UCSD-AML1 (cell line): Measurements from ENCODE around the gene IGSF21.

Source experiments
- DNase-seq: peaks from one replicate; lab custom pipeline; 2025; ENCODE audit not compliant: unreplicated experiment; lab: John Stamatoyannopoulos, UW

IGSF21 gene

DNA sequence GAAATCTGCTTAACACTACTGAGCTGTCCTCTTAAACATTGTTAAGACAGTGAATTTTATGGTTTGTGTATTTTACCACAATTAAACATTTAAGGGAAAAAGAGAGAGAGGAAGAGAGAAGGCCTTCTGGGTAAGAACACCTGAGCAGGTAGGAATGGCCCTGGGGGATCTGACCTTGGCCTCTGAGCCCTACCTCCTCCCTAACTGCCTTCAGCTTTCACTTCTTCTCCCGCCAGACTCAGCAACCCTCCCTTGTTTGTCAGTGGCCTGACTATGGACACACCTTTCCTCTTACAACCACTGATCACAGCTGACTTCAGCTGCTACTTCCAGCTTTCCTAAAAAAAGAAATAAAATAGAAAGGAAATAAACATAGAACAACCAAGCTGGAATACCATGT lies 13.5 kb upstream of the IGSF21 start:
- no peak for DNase-seq

DNA sequence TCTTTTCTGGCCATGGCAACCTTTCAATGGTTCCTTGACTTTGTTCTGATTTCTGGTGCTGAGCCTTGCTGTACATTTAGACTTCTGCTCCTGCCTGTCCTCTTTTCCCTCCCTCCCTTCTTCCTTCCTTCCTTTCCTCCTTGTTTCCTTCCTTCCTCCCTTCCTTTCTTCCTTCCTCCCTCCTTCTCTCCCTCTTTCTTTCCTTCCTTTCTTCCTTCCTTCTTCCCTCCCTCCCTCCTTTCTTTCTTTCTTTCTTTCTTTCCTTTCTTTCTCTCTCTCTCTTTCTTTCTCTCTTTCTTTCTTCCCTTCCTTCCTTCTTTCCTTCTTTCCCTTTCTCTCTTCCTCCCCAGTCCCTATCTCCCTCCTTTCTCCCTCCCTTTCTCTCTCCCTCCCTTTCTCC lies 10.4 kb upstream of the IGSF21 start:
- DNase-seq = no peak

DNA sequence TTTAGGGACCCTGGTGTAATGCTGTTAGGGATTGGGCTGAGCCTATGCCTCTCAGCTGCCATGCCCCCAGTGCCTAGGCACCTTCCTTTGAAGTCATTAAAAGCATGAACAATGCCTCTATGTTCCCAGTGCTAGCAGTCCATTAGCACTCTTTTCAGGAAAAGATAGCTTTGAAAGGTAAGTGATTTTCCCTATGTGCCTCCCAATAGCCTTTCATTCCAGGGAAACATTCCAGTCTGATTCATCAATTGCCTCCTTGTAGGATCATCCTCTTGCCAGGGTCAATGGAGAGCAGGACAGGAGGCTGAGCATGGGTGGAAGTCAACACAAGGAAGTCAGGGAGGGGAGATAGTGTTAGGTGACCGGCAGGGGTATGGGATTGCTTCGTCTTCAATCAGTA lies 8.6 kb upstream of the IGSF21 start:
- no peak for DNase-seq

DNA sequence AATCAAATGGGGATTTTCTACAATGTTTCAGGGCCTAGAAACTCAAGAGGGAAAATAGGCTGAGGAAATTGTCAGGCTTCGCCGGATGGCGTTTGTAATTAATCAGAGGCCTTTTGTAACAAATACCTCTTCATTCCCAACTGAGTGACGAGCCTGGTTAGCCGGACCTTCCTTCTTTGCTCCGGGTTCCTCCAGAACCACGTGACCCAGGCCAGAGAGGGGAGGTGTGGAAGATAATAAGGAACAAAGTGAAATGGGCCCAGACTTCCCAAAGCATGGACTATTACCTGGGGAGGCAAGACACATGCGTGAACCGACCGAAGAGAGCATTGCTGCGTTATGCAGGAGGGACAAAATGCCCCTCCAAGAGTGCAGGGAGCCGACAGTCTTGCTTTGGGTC lies 7.5 kb upstream of the IGSF21 start:
- DNase-seq = no peak

DNA sequence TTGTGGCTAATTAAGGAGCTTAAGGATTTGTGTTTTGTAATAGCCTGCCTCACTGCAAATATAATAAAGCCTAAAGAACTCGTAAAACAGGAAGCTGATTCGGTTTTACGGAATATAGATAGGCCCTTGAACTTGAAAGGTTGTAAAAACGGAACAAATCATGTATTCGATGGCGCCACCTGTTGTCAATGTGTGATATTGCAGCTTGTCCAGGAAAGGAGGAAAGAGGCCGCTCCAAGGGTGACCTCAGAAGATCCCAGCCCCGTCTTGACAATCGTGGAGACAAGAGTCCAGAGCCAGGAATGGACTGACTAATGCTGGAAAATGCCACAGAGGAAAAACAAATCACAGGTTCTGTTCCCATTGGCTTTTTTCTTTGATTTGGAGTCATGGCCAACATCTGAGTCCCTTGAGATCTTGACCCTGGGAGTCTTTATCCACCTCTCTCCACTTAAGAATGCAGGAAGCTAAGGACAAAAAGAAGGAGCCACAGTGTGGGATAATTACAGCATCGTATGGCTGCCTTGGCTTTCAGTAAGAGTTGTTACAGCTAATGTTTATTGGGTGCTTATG lies 7.0 kb upstream of the IGSF21 start:
- peak; percentile 46 for DNase-seq

DNA sequence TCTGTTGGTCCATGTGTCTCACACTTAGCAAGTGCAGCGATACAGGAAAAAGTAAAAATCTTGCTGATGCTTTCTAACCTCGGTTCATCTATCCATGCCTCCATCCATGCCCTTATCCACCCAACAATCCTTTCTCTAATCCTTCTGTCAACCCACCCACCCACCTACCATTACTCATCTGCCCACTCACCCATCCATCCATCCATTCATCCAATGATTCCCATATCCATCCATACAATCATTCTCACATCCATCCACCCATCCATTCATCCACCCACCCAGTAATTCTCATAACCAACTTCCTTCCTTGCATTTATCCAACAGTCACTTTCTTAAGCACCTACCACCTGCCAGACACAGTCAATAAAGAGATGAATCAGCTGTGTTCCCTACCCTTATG lies 6.1 kb upstream of the IGSF21 start:
- DNase-seq = no peak

DNA sequence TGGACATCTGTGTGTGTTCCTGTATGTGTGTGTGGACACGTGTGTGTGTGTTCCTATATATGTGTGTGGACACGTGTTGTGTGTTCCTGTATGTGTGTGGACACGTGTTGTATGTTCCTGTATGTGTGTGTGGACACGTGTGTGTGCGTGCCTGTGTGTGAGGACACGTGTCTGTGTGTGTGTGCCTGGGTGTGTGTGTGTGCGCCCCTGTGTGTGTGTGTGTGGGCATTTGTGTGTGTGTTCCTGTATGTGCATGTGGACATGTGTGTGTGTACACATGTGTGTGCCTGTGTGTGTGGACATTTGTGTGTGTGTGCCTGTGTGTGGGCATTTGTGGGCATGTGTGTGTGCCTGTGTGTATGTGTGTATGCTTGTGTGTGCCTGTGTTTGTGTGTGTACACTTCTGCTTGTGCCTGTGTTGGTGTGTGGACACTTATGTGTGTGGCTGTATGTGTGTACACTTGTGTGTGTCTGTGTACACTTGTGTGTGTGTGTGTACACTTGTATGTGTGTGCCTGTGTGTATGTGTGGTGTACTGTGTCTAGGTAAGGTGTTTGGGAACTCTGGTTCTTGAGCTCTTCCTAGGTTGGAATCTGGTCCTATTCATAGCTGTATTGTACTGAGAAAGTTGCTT lies 3.7 kb upstream of the IGSF21 start:
- no peak for DNase-seq

- DNase-seq = no peak
Measured at GRCh38 chr1:18104546-18105100, 3.0 kb upstream of the IGSF21 start.

DNA sequence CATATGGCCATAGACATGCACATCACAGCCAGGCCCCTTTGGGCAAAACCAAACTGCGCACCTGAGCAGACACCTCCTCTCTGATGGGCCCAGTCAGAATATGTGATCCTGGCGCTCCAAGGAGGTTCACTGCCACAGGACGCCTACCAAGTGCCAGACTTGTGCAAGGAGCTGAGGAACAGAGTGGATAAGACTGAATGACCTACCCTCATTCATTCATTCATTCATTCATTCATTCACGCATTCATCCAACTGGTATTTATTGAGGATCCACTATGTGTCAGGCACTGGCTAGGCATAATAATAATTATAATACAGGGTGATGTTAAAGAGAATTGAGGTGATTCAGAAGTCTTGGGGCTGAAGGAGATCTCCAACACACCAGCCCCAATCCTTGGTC lies 2.4 kb upstream of the IGSF21 start:
- DNase-seq = no peak

DNA sequence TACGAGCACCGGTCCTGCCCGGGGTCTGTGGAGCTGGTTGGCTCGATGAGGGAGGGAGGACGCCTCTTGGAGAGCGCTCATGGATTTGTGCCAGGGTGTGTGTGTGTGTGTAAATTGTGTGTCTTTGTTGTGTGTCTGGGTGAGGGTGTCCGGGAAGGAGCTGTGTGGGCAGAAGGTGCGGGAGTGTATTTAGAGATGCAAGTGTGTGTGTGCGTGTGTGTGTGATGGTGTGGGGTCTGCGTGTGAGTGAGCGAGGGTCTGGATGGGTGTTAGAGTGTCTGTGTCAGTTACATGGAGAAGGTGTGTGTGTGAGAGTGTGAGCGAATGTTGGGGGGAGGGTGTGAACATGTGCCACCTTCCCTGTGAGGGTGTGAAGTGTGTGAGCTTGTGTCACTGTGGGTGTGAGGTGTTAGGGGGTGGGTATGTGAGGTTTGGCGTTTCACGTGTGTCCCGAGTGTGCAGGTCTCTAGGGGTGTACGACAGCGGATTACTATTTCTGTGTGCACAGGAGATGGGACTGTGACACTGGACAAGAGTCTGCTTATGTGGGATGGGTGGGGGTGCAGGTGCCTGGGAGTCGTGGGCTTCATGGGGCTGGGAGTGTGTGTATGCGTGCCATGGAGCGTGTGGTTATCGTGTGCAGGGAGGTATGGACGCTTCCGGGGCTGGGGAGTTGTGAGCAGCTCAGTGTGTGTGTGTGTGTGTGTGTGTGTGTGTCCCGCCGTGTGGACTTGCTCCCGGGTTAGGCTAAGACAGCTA lies 880 bp downstream of the IGSF21 start:
- no peak for DNase-seq

DNA sequence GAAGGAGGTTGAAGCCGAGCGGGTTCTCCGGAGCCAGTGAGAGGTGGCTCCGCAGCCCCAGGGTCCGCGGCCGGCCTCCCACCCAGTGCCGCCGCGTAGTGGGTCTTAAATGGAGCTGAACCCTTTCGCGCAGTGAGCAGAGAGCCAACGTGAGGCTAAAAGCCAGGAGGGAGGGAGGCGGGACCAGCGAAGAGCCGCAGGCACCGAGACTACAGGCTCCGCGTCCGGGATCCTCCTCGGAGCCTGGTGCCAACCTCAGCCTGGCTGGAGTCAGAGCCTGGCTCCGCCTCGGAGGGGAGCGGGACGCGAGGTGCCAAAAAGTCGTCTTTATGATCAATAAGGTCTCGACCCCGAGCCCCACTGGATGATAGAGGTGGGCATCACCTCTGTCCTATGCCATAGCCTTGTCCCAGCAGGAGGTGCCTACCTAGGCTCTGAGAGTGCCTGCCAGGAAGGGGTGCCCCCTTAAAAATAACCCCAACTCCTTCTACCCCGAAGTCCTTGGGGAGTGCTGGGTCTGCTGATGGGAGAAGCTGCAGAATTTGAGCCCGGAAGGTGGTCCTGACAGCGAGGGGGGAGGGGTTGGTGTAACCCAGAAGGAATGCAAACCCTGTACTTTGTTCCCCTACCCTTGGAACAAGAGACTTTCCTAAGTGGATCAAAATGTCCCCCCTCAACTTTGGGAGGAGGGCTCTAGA lies 1.6 kb downstream of the IGSF21 start:
- DNase-seq = no peak

DNA sequence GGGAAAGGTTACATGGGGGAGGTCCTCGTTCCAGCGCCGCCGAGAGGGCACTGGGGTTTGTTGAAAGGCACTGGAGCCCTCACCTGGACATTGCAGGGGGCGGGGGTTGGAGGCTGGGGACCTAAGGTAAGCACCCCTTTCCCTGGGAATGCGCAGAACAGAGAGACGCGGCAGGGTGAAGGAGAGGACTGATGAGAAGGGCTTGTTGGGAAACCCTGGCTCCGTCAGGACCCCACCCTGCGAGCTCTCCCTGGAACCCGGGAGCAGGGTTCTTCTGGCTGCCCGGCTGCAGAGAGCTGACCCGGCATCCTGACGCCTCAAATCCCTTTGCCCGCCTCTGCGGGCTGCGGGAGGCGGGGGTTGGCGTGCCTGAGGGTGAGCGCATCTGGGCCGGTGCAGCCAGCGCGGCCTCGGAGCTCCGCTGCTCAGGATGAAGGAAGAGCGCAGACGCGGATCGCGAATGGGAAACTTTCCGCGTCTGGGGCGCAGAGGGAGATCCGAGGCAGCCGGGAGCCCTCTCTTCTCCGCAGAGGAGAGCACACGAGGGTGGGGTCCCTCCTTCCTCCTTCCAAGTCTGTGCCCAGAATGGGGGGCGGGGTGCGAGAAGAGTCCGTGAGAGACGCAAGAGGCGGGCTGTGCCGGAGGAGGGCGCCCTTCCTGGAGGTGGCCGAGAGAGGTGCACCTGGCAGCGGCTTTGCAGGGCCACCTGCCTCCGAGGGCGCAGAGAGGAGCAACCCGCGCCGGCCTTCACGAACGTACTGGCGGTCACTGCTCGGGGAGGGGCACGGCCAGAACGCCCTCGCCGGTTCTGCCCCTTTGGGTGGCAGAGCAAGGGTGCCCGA lies 2.4 kb downstream of the IGSF21 start:
- no peak for DNase-seq

- DNase-seq = no peak
Measured at GRCh38 chr1:18110598-18110939, 3.0 kb downstream of the IGSF21 start.

DNA sequence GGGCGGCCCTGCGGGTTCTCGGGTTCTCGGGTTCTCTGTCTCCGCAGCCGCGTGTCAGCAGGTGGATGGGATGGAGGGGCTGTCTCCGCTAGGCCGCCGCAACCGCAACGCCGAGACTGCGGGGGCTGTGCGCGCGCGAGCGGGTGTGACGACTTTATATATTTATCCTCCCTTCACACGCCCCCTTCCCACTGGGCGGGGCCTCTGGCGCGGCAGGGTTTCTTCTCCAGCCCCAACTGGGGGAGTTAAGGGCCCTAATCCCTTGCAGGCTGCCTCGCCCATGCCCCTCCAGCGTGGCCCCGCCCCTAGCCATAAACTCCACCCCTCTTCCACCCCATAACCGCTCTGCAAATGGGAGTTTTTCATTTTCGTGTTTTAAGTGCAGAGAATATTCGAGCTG lies 3.4 kb downstream of the IGSF21 start:
- DNase-seq = no peak

- no peak for DNase-seq
Measured at GRCh38 chr1:18111605-18112297, 4.2 kb downstream of the IGSF21 start.

- no peak for DNase-seq
Measured at GRCh38 chr1:18112611-18113010, 5.0 kb downstream of the IGSF21 start.

DNA sequence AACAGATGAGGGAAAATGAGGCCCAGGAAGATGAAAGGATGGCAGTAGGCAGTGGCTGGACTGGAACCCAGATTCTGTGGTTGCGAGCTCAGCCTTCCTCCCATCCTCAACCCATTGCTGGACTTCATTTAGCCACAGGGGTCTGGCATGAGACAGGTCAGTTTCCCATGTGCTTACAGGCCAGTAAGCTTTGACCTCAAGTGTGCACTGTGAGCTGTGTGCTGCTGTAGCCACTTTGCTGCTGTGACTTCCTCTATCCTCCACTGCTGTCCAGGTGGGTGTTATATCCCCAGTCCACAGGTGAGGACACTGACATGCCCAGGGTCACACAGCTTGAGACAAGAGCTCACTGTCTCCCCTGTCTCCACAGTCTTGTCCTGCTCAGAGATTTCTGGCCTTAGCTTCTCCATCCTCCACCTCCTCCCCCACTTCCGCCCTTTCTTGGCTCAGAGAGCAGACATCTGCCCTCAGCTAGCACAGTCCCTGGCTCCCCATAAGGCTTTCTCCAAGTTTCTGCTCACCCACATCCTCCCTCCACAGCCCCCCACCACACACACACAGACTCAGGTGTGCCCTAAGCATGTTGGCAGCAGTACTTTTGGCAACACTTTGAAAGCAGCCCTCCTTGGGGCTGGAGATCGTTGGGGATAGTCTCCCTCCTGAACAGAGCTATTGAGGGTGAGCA lies 7.3 kb downstream of the IGSF21 start:
- DNase-seq = no peak

GRCh38 chr1:18116777-18117176 lies 9.2 kb downstream of the IGSF21 start:
- DNase-seq = no peak

DNA sequence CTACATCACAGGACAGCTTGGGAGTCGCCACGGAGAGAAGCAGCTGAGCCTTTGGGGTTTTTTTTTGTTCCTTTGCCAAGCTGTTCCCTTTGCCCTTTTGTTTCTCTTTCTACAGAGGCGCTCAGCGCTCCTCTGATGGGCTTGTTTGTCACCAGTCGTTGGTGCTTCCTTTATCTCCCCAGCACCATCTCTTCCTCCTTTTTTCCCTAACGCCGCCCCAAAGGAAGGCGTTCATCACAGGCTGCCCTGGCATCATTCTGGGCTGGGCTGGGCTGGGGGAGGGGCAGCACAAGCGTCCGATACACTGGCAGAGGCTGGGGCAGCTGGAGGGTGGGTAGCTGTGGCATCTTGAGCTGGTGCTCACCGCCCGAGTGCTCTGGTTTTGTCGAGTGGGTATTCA lies 10.5 kb downstream of the IGSF21 start:
- DNase-seq = peak; percentile 21

GRCh38 chr1:18118491-18118890 lies 10.9 kb downstream of the IGSF21 start:
- DNase-seq = no peak
